ENCODE data around the gene B4GALT2. TPM values are rescaled to one million over a fixed set of nuclear protein-coding genes. Genes with fewer than 3 reads are reported as not detected.
A peak's percentile ranks its signal among the peaks of the same experiment; 100 is the strongest.

B4GALT2 gene
- total RNA-seq, 6 donors from 2014 or later = 11.5 to 33.0 (median 18.1) TPM

- H3K9me3 ChIP-seq = no peaks in the 10 kb centered on the region
- H3K4me3 ChIP-seq = peak overlapping the region in 3 of 4 donors; percentile 43 to 53 (median 50)
- H3K36me3 ChIP-seq = no peaks in the 10 kb centered on the region
- H3K27me3 ChIP-seq = peaks cover 0 to 12% (median 5%) of the 10 kb centered on the region in 4 donors
- ATAC-seq (ENCODE audit: low FRiP score in 2 of 2) = no peak
- no peak for TF ChIP-seq POLR2A (IDR thresholded peaks at IDR 0.05)
- no peak for TF ChIP-seq CTCF (IDR thresholded peaks at IDR 0.05)
- TF ChIP-seq POLR2AphosphoS5 (IDR thresholded peaks at IDR 0.05) = no peak
- no peak for TF ChIP-seq EP300 (IDR thresholded peaks at IDR 0.05)
- WGBS, 2 donors = 23 to 63% methylated on average over 8 to 16 of the region's 48 CpGs
- H3K4me1 ChIP-seq = peaks cover 18 to 28% (median 23%) of the 10 kb centered on the region in 4 donors
- no peak overlapping the region for H3K27ac ChIP-seq
- DNase-seq = peak in 1 of 2 donors; percentile 87
Observed at GRCh38 chr1:43935711-43936427, 43.1 kb upstream of the B4GALT2 start.

GRCh38 chr1:43936431-43937151 lies 42.4 kb upstream of the B4GALT2 start:
- ATAC-seq (ENCODE audit: low FRiP score in 2 of 2) = peak in 1 of 2 donors; percentile 21
- Histone ChIP-seq H3K36me3 (no peaks in the 10 kb centered on the region), H3K27me3 (peaks cover 0 to 12% (median 5%) of the 10 kb centered on the region in 4 donors), H3K27ac (no peak overlapping the region), H3K9me3 (no peaks in the 10 kb centered on the region), H3K4me1 (peaks cover 18 to 28% (median 23%) of the 10 kb centered on the region in 4 donors), H3K4me3 (peak overlapping the region in 3 of 4 donors; percentile 43 to 53 (median 50))
- WGBS, 2 donors = 15 to 60% methylated on average over 5 to 30 of the region's 56 CpGs
- DNase-seq = peak in 1 of 2 donors; percentile 92
- TF ChIP-seq CTCF (IDR thresholded peaks at IDR 0.05) (peak in 1 of 6 experiments; percentile 21), POLR2A (IDR thresholded peaks at IDR 0.05) (no peak)

GRCh38 chr1:43937179-43937865 lies 41.7 kb upstream of the B4GALT2 start:
- Histone ChIP-seq H3K27me3 (peaks cover 0 to 12% (median 5%) of the 10 kb centered on the region in 4 donors), H3K27ac (no peak overlapping the region), H3K4me3 (no peak overlapping the region), H3K4me1 (peaks cover 18 to 28% (median 23%) of the 10 kb centered on the region in 4 donors), H3K36me3 (no peaks in the 10 kb centered on the region), H3K9me3 (no peaks in the 10 kb centered on the region)
- TF ChIP-seq POLR2A (IDR thresholded peaks at IDR 0.05) (no peak), POLR2AphosphoS5 (IDR thresholded peaks at IDR 0.05) (no peak), CTCF (IDR thresholded peaks at IDR 0.05) (no peak)
- ATAC-seq (ENCODE audit: low FRiP score in 2 of 2) (no peak), DNase-seq (no peak)
- WGBS, 2 donors = 67 to 87% methylated on average over 3 to 8 of the region's 8 CpGs

GRCh38 chr1:43938383-43938782 lies 40.6 kb upstream of the B4GALT2 start:
- TF ChIP-seq POLR2AphosphoS5 (IDR thresholded peaks at IDR 0.05) (no peak), POLR2A (IDR thresholded peaks at IDR 0.05) (no peak), EP300 (IDR thresholded peaks at IDR 0.05) (no peak), CTCF (IDR thresholded peaks at IDR 0.05) (no peak)
- DNase-seq = no peak

More at GRCh38 chr1:43938383-43938782, 40.6 kb upstream of the B4GALT2 start:
- 86 to 87% methylated on average over 10 of the region's 10 CpGs for WGBS, 2 donors
- Histone ChIP-seq H3K4me3 (no peak overlapping the region), H3K9me3 (no peaks in the 10 kb centered on the region), H3K27ac (no peak overlapping the region), H3K4me1 (peaks cover 15 to 24% (median 17%) of the 10 kb centered on the region in 4 donors), H3K36me3 (no peaks in the 10 kb centered on the region), H3K27me3 (peaks cover 0 to 11% (median 3%) of the 10 kb centered on the region in 4 donors)
- ATAC-seq (ENCODE audit: low FRiP score in 2 of 2) = no peak

All from upper lobe of left lung (tissue), 6 donors.